ENCODE results near the gene HPCA.

The HPCA gene

GRCh38 chr1:32865639-32866405, 20.5 kb upstream of the HPCA start:
- CTCF ChIA-PET = no interaction called here
- POLR2A ChIA-PET = no interaction called here
- no peak for DNase-seq (ENCODE audit: extremely low spot score)
- TF ChIP-seq ARNT (IDR thresholded peaks at IDR 0.05) (no peak), ELF4 (IDR thresholded peaks at IDR 0.05) (no peak), SUZ12 (IDR thresholded peaks at IDR 0.05) (no peak), NFRKB (IDR thresholded peaks at IDR 0.05) (no peak), SP1 (IDR thresholded peaks at IDR 0.05) (no peak), L3MBTL2 (conservative IDR thresholded peaks at IDR 0.05) (no peak), CTBP1 (IDR thresholded peaks at IDR 0.05; ENCODE audit: borderline replicate concordance) (no peak)
- TF ChIP-seq, protein P1, sequence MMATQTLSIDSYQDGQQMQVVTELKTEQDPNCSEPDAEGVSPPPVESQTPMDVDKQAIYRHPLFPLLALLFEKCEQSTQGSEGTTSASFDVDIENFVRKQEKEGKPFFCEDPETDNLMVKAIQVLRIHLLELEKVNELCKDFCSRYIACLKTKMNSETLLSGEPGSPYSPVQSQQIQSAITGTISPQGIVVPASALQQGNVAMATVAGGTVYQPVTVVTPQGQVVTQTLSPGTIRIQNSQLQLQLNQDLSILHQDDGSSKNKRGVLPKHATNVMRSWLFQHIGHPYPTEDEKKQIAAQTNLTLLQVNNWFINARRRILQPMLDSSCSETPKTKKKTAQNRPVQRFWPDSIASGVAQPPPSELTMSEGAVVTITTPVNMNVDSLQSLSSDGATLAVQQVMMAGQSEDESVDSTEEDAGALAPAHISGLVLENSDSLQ (IDR thresholded peaks at IDR 0.05) = no peak

- CTCF ChIA-PET = interaction anchor here (1.2 to 1.6 kb wide), 2 partner anchors 9 to 155 kb away, joined by 4 read pairs; no protein-coding TSS in a partner anchor
- TF ChIP-seq NFRKB (IDR thresholded peaks at IDR 0.05) (no peak), SP1 (IDR thresholded peaks at IDR 0.05) (no peak), ELF4 (IDR thresholded peaks at IDR 0.05) (no peak), LEF1 (IDR thresholded peaks at IDR 0.05; ENCODE audit: borderline replicate concordance) (no peak), SUZ12 (IDR thresholded peaks at IDR 0.05) (no peak), BHLHE40 (IDR thresholded peaks at IDR 0.05; ENCODE audit: borderline replicate concordance) (no peak), ZNF384 (IDR thresholded peaks at IDR 0.05) (no peak), FOXK2 (IDR thresholded peaks at IDR 0.05) (no peak), ARNT (IDR thresholded peaks at IDR 0.05) (no peak), FOXM1 (IDR thresholded peaks at IDR 0.05; ENCODE audit: borderline replicate concordance) (no peak), FOXA1 (IDR thresholded peaks at IDR 0.05) (no peak), CTBP1 (IDR thresholded peaks at IDR 0.05; ENCODE audit: borderline replicate concordance) (no peak), TARDBP (IDR thresholded peaks at IDR 0.05) (no peak), HDGF (IDR thresholded peaks at IDR 0.05; ENCODE audit: borderline replicate concordance) (no peak), L3MBTL2 (conservative IDR thresholded peaks at IDR 0.05) (no peak)
- TF ChIP-seq, protein P1 (IDR thresholded peaks at IDR 0.05) = no peak
- POLR2A ChIA-PET = no interaction called here
- DNase-seq (ENCODE audit: extremely low spot score) = no peak
These were observed 19.1 kb upstream of the HPCA start for GRCh38 chr1:32867151-32867550.

GRCh38 chr1:32867671-32868070, 18.6 kb upstream of the HPCA start:
- no peak for DNase-seq (ENCODE audit: extremely low spot score)
- POLR2A ChIA-PET = no interaction called here
- CTCF ChIA-PET = interaction anchor here (1.2 to 1.6 kb wide), 2 partner anchors 9 to 155 kb away, joined by 4 read pairs; no protein-coding TSS in a partner anchor
- TF ChIP-seq CTBP1 (IDR thresholded peaks at IDR 0.05; ENCODE audit: borderline replicate concordance) = no peak
- TF ChIP-seq TARDBP (IDR thresholded peaks at IDR 0.05) = no peak
- no peak for TF ChIP-seq SP1 (IDR thresholded peaks at IDR 0.05)
- TF ChIP-seq BHLHE40 (IDR thresholded peaks at IDR 0.05; ENCODE audit: borderline replicate concordance) = no peak
- no peak for TF ChIP-seq FOXK2 (IDR thresholded peaks at IDR 0.05)
- no peak for TF ChIP-seq SUZ12 (IDR thresholded peaks at IDR 0.05)
- TF ChIP-seq HDGF (IDR thresholded peaks at IDR 0.05; ENCODE audit: borderline replicate concordance) = no peak
- TF ChIP-seq ELF4 (IDR thresholded peaks at IDR 0.05) = no peak
- TF ChIP-seq, protein P1 (IDR thresholded peaks at IDR 0.05) = no peak
- TF ChIP-seq FOXA1 (IDR thresholded peaks at IDR 0.05) = no peak
- TF ChIP-seq ARNT (IDR thresholded peaks at IDR 0.05) = no peak
- no peak for TF ChIP-seq NFRKB (IDR thresholded peaks at IDR 0.05)
- TF ChIP-seq ZNF384 (IDR thresholded peaks at IDR 0.05) = no peak
- no peak for TF ChIP-seq LEF1 (IDR thresholded peaks at IDR 0.05; ENCODE audit: borderline replicate concordance)
- TF ChIP-seq FOXM1 (IDR thresholded peaks at IDR 0.05; ENCODE audit: borderline replicate concordance) = no peak
- TF ChIP-seq L3MBTL2 (conservative IDR thresholded peaks at IDR 0.05) = no peak

- no peak for TF ChIP-seq L3MBTL2 (conservative IDR thresholded peaks at IDR 0.05)
- no peak for TF ChIP-seq FOXA1 (IDR thresholded peaks at IDR 0.05)
- no peak for TF ChIP-seq BHLHE40 (IDR thresholded peaks at IDR 0.05; ENCODE audit: borderline replicate concordance)
- TF ChIP-seq FOXM1 (IDR thresholded peaks at IDR 0.05; ENCODE audit: borderline replicate concordance) = no peak
- no peak for TF ChIP-seq NFRKB (IDR thresholded peaks at IDR 0.05)
- no peak for TF ChIP-seq SP1 (IDR thresholded peaks at IDR 0.05)
- TF ChIP-seq ZNF384 (IDR thresholded peaks at IDR 0.05) = no peak
- TF ChIP-seq SUZ12 (IDR thresholded peaks at IDR 0.05) = no peak
- TF ChIP-seq ELF4 (IDR thresholded peaks at IDR 0.05) = no peak
- no peak for TF ChIP-seq TARDBP (IDR thresholded peaks at IDR 0.05)
- no peak for TF ChIP-seq HDGF (IDR thresholded peaks at IDR 0.05; ENCODE audit: borderline replicate concordance)
- no peak for TF ChIP-seq ARNT (IDR thresholded peaks at IDR 0.05)
- TF ChIP-seq, protein P1 (IDR thresholded peaks at IDR 0.05) = no peak
- TF ChIP-seq CTBP1 (IDR thresholded peaks at IDR 0.05; ENCODE audit: borderline replicate concordance) = no peak
- TF ChIP-seq FOXK2 (IDR thresholded peaks at IDR 0.05) = no peak
- no peak for TF ChIP-seq LEF1 (IDR thresholded peaks at IDR 0.05; ENCODE audit: borderline replicate concordance)
- no peak for DNase-seq (ENCODE audit: extremely low spot score)
- ChIA-PET POLR2A (no interaction called here), CTCF (interaction anchor here (1.2 to 1.6 kb wide), 2 partner anchors 8 to 156 kb away, joined by 4 read pairs; no protein-coding TSS in a partner anchor)
These were observed 18.2 kb upstream of the HPCA start for GRCh38 chr1:32868085-32868484.

- no peak for DNase-seq (ENCODE audit: extremely low spot score)
- ChIA-PET POLR2A (interaction anchor here (1.4 kb wide), 1 partner anchor 9 kb away, joined by 3 read pairs; no protein-coding TSS in a partner anchor), CTCF (no interaction called here)
- TF ChIP-seq HDGF (IDR thresholded peaks at IDR 0.05; ENCODE audit: borderline replicate concordance) = no peak
These were observed 17.4 kb upstream of the HPCA start for GRCh38 chr1:32868806-32869455.

Measured in HEK293T (cell line).